Activated effector memory CD4-positive, alpha-beta T cell treated with Interleukin-2 at 50 U/mL for 16 hours (primary cell): ENCODE measurements around the gene SCO1.
"Not testable (repeated sequence)": the region's sequence is repeated elsewhere in the genome, so short reads cannot be mapped to it uniquely, and the experiment has no call there.

Experiments
- DNase-seq: peaks from one replicate; pipeline ENCODE4 v3.0.0-alpha.2; 2020

SCO1 gene

DNA sequence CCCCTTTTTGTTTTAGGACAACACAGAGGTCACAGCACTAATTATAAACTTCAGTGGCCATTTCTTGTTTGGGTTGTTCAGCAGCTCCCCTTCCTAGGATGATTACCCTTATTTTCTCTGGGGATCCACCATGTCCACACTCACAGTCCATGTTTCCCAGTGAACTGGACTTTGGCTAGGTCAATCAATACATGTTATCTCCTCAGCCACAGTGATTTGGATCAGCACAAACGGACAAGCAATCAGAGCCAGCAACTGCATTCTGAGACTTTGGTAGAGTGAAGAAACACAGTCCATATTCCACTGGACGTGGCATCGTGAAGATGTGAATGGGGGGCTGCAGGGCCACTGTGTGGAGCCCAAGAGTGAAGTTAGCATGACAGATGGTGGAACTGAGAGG lies 27.9 kb upstream of the SCO1 start:
- DNase-seq, result no peak

DNA sequence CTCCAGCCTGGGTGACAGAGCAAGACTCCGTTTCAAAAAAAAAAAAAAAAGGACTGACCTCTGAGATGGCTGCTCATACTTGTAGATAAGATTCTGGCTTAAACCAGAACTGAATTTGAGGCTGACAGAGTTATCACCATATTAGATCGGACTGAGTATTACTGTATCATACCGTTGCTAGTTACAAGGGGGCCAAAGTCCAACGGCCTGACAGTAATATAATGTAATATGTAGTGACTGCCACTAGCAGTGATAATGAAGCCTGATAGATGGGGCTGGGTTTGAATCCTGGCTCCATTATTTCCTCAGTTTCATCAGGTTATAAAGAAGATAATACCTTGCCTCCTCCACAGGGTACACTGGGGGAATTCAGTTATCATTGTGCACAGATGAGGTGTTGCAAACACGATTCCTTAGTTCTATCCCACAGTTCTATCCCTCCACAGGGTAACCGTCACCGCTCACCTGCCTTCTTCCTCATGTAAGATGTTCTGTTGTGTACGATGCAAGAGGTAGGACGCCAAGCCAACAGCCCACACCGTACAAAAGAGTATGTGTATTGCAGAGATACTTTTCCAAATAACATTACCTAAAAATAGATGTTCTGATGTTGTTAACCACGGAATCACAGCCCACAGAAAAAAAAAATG lies 27.3 kb upstream of the SCO1 start:
- no peak for DNase-seq

DNA sequence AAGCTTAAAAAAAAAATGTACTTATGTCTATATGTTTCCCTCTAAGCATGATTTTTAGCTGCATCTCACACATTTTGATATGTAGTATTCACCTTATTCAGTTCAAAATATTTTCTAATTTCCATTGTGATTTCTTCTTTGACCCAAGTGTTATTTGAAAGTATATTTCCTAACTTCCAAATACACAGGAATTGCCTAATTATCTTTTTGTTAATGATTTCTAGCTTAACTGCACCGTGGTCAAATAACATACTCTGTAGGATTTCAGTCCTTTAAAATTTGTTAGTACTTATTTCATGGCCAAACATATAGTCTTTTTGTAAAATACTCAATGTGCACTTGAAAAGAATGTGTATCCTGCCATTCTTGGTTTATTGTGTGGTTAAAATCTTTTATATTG lies 21.2 kb upstream of the SCO1 start:
- no peak for DNase-seq

DNA sequence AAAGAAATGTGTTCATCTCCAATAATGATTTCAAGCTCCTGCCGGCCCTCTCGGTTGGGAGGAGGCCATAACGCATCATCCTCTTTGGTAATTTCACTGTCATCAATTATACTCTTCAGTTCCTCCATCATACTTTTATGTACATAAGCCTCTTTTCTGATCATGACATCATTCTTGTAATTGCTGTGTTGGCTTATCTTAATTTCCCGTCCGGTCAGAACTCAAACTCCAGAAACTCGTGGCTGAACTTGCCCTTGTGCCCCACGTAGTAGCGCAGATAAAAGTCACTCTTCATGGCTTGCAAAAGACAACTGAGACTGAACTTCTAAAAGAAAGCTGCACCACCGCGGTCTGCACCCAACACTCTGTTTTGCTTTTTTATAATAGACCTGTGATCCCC lies 18.9 kb upstream of the SCO1 start:
- no peak for DNase-seq

DNA sequence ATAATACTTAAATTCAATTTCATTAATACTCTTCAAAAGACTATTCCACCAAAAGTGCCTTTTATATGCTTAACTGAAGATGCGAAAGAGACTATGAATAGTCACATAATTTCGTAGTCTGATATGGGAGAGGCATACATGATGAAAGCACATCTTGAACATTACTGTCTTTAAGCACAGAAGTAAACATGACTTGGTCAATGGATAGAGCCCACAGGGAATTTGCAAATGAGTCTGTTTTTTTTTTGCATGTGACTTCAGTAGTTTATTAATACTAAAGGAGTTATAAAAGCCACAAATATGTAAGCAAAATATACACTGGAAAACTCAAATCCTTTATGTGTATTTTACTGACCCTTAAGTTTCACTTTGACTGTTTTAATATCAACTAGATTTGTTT lies 16.0 kb upstream of the SCO1 start:
- no peak for DNase-seq

DNA sequence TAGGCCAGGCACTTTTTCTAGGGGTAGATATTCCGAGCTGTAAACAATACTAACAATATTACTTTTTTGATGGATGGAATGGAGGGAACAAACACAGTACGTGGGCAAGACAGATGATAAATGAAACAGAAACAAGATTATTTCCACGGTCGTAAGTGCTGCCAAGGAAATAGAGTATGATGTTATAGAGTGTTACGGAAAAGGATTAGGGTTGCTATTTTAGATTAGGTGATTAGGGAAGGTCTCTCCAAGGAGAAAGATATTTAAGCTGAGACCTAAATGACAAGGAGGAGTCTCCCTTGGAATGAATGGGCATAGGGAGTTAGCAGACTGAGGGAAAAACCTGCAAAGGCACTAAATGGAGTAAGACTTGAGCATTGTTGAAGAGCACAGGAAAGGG lies 8.4 kb upstream of the SCO1 start:
- no peak for DNase-seq

DNA sequence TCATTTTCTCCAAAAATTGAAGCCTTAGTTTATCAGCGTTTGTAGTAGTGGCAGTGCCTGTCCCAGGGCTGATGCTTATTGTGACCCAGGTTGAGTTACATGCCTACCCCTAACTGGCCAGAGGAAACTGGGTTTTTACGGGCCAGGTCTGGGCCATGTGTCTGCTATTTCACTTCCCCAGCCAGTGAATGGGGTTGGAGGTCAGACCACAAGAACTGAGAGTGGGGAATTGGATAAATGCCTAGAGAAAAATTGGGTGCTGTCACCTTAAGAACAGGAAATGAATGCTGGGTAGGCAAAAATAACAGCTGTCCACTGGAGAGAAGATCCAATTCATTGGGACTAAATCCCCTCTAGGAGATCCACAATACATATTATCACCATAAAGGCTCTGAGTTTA lies 5.2 kb upstream of the SCO1 start:
- no peak for DNase-seq

DNA sequence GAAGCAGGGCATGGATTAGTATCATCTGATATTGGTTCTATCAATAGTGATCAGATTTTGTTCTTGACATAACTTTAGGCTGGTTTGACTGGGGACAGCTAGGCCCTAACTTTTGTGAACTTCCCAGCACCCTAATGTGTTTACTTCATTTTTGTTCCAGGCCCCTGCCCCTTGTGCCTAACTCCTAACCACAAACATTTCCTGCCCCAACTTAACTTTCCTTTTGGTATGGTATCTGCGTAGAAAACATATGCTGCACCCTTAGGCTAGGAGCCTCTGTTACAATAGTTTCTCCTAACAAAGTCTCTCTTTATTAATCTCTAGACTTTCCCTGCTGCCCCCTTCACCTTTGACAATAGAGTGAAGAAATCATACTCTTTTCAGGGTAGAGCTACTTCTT lies 2.5 kb upstream of the SCO1 start:
- DNase-seq, result peak; percentile 9

DNA sequence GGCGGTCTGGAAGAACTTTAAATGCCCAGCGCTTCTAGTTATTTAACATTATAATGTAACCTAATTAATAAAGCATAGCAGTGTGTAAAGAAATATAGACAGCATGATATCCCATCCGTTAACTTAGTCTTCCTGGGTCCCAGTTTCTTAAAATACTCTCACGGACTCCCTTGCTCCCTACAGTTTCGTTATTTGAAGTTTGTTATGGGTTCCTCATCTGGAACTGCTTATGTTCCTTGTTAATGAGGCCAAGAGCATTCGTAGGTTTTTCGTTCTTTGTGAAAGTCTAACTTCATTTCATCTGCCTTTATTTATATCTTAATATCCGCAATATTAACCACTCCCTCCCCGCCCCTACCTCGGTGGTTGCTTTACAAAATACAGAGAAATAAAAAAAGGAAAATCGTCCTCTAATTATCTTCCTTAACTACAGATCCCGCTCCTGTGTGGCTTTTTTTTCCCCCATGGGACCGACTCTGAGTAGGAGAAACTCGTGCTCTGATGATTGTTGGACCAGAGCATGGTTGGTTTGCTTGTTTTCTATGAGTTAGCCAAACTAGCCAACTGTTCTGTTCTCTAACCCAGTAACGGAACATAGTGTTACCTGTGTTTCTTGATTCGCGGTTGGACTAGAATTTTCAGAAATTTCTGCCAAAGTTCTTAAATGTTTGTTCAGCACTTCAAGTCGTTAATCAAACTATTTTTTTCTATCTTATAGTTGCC lies 924 bp upstream of the SCO1 start:
- DNase-seq, result no peak

DNA sequence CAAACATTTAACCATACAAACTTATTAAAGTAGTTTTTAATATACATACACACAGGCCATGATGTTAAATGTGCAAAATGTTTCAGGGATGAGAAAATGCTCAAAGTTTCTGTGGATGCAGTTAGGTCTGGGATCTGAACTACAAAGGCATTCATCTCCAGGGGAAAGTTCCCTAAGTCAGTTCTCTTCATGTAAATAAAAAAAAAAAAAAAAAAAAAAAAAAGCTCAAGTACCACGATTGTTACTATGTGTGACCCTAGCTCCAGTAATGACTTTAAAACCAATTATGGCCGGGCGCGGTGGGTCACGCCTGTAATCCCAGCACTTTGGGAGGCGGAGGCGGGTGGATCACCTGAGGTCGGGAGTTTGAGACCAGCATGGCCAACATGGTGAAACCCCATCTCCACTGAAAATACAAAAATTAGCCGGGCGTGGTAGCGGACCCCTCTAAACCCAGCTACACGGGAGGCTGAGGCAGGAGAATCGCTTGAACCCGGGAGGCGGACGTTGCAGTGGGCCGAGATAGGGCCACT lies 1.4 kb downstream of the SCO1 start:
- DNase-seq, result not testable (repeated sequence)

DNA sequence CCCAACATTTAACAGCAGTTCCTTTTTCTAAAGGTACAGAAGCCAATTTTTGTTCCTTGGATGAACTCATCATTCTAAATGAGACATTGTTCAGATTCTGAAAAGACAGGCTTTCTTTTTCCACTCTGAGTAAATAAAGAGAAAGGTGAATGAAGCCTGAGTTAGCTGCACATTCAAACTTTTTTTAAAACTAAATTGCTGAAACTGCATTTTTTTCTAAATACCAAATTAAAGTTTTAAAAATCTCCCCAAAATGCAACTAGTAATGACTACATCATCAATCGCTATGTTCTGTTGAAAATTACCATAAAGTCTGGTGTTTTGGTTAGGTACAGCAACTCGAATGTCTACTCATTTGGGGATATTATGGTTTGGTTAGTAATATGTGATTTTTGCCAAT lies 9.8 kb downstream of the SCO1 start:
- DNase-seq, result no peak

DNA sequence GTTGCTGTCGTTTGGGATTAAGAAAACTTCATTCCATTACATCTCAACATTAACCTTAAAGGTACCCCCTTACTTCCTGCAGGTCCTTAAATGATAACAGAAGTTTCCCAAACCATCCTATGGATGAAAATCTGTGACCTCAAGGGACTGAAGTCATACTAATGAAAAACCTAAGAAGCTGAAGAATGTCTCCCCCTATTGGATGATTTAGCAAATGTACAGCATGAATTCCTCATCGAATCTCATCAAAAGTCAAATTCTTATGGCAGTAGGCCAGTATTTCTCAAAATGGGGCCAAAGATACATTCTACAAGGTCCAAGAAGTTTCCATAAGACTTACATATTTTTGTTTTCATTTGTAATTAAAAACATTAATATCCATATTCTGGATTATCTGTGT lies 13.5 kb downstream of the SCO1 start:
- no peak for DNase-seq

DNA sequence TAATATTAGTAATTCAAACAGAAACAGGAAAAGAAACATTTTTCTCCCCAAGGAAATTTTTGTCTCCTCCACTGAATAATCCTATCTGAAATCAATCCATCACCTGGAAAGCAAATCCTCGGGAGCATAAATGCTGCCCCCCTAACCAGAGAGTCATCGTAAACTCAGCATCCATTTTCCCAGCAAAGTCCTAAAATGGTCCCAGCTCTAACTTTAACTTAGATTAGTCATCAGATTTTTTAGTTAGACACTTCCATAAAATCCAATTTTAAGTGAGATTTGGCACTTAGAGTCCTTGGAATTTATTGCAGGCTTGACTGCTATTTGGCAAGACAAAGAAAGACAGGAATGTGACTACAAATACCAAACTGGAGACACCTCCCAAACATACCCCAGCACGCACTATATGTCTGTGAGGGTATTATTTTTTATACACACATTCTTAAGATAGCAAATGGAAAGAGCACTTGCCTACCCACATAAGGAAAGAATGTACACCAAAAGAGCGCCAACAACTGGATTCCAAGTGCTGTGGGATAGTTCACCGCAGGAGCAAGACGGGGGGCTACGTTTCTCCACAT lies 15.4 kb downstream of the SCO1 start:
- no peak for DNase-seq

DNA sequence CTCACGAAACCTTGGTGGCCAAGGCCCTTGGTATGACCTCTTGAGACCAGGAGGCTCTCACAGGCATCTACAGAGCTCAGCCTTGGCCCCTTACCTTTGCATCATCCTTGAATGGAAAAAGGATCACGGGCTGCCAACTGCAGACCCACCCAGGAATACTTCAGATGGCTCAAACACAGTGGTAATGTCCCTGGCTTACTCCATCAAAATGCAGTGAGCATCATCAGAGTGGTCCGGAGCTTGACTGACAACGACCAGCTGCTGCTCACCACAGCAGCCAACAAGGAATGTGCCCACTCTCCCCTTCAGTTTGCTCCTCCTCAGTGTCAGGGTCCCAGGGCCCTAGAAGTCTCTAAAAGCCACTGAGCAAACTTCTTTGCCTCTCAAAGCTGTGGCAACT lies 22.6 kb downstream of the SCO1 start:
- DNase-seq, result no peak

DNA sequence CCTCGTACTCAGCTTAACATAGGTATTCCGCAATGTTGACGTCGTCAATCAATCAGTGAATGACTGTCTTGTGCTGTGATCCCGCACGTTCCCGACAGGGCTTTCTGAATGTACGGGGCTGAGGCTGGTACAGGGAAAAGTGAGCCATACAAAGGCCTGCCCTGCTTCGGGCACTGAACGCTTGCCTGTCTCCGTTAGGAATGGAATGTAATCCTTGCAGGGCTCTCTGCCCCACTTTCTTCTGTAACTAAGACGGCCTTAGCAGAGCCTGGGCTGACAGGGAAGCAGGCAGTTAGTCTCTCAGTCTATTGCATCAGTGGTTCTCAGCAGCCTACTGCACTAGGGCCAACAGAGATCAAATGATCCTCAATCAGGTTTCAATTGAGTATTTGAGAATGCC lies 24.0 kb downstream of the SCO1 start:
- no peak for DNase-seq

DNA sequence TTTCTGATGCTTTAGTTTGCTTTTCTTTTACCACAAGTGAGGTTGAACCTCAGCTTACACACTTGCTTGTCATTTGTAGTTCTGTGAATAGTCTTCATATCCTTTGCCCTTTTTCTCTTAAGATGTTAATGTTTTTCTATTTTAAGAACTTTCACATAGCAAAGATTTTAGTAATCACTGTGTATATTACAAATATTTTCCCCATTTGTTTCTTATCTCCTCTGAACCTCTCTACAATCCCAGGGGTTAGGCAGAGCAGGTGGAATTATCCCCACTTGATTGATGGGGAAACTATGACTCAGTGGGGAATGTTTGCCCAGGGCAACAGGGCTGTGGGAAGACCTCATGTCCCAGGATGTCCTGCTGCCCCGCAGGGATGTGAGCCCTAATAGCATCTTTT lies 28.6 kb downstream of the SCO1 start:
- DNase-seq, result no peak

DNA sequence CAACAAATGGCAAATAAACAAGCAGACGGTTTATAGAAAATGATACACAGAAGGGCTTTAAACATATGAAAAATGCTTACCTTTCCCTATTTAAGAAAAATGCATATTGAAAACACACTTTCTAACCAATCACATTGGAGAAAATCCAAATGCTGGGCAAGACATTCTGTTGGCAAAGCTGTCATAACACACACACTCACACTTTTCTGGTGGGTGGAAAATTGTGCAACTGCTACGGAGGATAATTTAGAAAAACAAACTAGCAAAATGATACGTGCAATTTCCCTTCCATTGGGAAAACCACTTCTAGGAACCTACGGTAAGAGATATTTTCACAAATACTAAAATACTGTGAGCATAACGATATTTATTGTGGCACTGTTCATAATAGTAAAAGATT lies 30.4 kb downstream of the SCO1 start:
- DNase-seq, result no peak

DNA sequence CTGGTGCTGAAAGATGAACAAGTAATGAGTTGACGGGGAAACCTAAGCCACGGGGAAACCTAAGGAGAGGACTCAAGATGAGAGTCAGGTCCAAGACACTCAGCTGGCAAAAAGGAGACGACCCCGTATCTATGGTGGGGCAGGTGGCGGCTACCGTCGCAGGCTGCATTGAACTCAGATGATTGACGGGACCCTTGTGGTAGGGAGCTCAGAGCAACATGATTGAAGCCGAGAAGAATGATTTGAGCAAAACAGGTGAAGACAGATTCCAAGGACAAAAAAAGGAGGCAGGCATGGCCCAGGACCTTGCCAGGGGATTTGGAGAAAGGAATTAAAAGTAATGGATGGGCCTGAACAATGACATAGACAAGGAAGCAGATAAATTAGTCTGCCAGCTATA lies 32.8 kb downstream of the SCO1 start:
- DNase-seq, result no peak

DNA sequence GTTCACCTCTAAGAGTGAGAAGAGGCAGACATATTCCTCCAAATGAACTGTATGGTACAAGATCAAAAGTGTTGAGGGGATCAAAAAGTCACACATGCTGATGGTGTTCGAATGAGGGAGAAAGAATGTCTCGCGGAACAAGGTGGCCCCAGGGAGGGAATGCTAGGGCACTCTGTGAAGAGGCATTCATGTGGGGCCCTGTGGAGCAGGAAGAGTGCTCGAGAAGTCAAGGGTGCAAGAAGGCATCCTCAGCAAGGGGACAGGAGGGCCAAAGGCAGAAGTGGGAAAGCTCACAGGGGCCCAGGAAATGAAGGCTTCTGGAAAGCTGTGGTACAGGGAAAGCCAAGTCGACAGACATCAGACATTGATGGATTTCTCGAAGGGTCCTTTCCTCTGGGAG lies 34.1 kb downstream of the SCO1 start:
- DNase-seq, result no peak

DNA sequence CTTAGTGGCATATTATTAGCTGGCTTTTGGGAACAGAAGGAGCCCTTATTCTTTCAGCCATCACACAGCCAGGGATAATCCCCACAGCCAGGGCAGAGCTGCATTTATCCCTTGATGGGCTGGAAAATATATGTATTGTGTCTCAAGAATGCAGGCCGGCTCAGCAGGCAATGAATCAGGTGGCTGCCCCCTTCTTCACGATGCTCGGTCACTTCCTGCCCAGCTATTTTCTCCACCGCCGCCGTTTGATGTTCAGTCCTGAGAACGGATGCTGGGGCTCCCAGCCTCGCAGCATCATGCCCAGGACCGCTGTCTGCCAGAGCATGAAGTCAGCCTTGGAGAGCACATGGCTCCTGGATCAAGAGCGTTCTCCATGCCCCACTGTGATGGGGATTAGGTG lies 35.9 kb downstream of the SCO1 start:
- DNase-seq, result no peak

DNA sequence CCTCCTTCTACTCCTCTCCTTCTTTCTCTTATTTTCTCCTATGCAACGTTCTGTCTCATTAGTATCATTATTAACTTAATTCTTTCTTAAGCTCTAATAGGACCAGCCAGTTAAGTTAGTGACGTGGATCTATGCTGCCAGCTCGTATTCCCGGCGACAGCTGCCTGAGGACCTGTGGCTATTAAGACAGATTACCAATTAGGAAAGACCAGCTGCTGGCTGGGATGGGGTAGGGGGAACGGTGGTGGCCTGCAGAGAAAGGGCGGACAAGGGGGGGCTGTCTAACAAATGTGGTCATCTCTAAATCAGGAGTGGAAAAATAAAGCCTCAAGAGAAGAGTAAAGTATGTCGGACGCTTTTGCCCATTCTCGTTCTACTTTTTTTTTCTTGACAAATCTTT lies 39.5 kb downstream of the SCO1 start:
- DNase-seq, result no peak

DNA sequence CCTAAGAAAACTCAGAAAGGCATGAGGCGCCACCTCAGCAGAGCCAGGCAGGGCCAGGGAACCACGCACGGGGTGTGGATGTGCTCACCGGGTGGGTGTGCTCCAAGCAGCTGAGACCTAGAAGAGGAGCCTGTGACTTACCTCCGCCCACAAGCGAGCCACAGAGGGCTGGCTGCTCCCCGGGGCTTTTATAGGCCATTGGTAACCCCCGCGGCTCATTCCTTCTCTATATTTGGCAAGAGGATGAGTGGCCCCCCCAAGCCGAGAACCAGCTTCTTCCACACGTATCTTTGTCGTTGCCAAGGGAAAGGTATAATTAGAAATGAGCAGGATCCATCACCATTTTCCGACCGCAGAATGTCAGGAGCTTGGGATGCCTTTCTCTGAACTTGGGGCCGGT lies 40.2 kb downstream of the SCO1 start, which contains the start of gene MYH3:
TSS of gene MYH3 (minus strand) at position 162 of the 400 bp plus-strand sequence. CDS start 2,245 bp downstream, outside the sequence.
- DNase-seq, result no peak

DNA sequence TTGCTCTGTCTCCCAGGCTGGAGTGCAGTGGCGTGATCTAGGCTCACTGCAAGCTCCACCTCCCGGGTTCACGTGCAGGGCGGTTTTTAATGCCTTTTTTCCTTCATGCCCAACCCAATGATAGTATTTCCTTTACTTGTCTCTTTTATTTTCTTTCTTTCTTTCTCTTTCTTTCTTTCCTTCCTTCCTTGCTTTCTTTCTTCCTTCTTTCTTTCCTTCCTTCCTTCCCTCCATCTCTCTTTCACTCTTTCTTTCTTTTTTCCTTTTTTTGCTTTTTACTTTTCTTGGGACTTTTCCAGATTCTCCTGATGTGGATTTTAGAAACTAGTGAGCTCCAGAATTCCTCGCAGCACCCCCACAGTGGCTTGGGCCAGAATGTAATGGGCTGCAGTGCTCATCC lies 43.3 kb downstream of the SCO1 start:
- DNase-seq, result no peak

DNA sequence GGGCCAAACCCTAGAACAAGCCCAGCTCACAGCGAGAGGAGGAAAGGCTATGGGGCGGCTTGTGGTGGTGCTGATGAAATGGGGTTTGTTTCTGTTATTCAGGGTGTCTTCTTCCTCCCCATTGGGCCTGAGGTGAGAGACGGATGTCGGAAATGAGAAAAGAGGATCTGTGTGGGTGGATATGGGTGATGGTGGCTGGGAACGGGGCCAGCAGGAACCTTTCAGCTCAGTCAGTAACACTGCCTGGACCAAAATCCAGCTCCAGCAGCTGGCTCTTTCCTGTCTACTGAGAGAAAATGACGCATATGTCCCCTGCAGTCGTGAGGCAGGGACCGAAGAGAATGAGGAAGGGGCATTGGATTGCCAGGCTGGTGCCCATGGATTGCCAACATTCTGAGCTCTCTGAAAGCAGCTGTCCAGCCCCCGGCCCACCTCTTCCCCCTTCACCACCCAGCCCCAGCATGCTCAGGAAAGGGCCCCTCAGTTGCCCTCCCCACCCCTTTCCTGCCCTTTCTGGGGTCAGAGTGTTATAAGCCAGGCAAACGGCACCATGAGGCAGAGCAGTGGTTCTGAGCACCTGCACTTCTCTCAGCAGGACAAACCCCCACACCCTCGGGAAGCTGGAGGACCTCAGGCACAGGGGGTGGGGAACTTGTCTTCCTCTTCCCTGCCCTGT lies 44.2 kb downstream of the SCO1 start:
- DNase-seq, result no peak
